ENCODE data around the gene PPM1F. TPM values are rescaled to one million over a fixed set of nuclear protein-coding genes. Genes with fewer than 3 reads are reported as not detected.

Gene PPM1F
- total RNA-seq, 1 experiment from 2014 or later: 45.9 TPM

DNA sequence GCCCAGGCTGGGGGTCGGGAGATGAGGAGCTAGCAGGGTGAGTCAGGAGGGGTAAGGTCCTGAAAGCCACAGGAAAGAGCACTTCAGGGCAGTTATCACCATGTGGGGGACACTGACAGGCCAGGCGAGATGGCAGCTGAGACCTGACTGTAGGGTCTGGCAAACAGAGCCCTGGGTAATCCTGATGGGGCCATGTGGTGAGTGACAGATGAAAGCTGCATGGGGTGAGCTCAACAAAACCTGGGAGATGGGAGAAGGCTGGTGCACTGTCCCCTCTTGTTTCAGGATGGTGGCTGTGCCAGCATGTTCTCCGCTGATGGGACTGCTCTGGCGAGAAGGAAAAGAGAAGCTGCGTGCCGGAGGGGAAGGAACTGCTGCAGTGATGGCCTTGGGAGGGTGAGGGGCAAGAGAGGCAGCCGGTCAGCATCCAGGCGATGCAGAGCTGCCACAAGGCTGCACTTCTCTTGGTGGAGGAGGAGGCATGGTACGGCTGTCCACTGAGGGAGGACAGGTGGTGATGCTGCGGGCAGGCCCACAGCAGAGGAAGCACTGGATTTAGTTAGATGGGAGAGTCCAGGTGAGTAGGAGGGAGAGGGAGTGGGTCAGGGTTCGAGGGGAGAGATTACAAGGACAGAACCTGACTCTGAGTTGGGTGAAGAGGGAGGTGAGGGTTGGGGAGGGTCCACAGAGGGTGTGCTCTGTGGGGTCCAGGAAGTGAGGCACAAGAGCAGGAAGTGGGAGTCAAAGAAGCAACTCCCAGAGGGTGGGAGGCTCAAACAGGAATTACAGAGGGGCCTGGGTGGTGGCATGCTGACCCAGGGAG is 26.1 kb upstream of the PPM1F start:
- DNase-seq (ENCODE audit: low read depth): no peak
- in situ Hi-C loops (cut with HindIII; ENCODE audit: low pct_unique_long_range_greater_than_20kb, low sequenced_read_pairs): no loop called here

GRCh38 chr22:21977814-21978213 is 25.2 kb upstream of the PPM1F start:
- in situ Hi-C loops (cut with HindIII; ENCODE audit: low pct_unique_long_range_greater_than_20kb, low sequenced_read_pairs): no loop called here
- DNase-seq (ENCODE audit: low read depth): no peak

GRCh38 chr22:21975854-21976345 is 23.3 kb upstream of the PPM1F start:
- DNase-seq (ENCODE audit: low read depth): no peak
- in situ Hi-C loops (cut with HindIII; ENCODE audit: low pct_unique_long_range_greater_than_20kb, low sequenced_read_pairs): no loop called here

- in situ Hi-C loops (cut with HindIII; ENCODE audit: low pct_unique_long_range_greater_than_20kb, low sequenced_read_pairs): no loop called here
- no peak for DNase-seq (ENCODE audit: low read depth)
Observed at GRCh38 chr22:21975273-21975672, 22.6 kb upstream of the PPM1F start.

DNA sequence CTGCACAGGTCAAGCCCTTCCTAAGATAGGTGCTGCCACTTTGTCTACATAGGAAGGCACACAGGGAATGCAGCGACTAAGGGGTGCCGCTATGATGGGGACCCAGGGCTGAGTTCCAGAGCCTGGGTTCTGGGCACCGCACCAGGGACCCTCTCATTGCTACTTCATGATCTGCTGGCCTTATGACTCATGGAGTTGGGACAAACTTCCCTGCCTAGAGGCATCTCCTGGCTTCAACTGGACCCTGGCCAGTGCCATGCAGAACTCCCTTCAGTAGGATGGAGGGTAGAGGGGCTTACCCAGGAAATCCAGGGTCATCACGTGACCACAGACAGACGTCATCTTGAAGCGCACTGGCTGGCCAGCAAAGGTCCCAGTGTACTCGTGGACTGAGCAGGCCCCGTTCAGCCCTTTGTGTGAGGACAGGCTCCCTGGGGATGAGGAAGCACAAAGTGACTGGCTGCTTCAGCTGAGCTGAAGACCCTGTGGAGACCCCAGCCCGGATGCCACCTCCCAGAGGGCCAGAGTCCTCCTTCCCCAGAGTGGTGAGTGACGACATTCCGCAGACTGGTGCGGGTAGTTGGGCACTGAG is 21.5 kb upstream of the PPM1F start:
- in situ Hi-C loops (cut with HindIII; ENCODE audit: low pct_unique_long_range_greater_than_20kb, low sequenced_read_pairs): no loop called here
- no peak for DNase-seq (ENCODE audit: low read depth)

DNA sequence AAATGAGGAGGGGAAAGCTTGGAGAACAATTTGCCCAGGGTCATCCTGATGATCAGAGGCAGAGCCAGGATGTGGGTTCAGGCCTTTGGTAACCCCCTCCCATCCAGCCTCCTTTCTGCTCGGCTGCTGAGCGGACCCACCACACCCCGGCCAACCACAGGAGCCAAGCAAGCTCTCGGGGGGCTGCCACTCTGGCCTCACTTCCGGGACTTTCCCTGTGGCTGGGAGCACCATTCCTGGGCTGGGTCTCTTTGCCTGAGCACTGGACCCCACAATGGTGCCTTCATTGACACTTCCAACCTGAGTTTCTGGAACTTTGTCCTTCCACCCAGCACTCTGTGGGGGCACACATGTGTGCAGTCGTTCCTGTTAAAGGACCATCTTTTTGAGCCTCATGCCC is 20.2 kb upstream of the PPM1F start:
- in situ Hi-C loops (cut with HindIII; ENCODE audit: low pct_unique_long_range_greater_than_20kb, low sequenced_read_pairs): no loop called here
- no peak for DNase-seq (ENCODE audit: low read depth)

GRCh38 chr22:21972293-21972779 is 19.7 kb upstream of the PPM1F start:
- DNase-seq (ENCODE audit: low read depth): no peak
- in situ Hi-C loops (cut with HindIII; ENCODE audit: low pct_unique_long_range_greater_than_20kb, low sequenced_read_pairs): no loop called here

- in situ Hi-C loops (cut with HindIII; ENCODE audit: low pct_unique_long_range_greater_than_20kb, low sequenced_read_pairs): no loop called here
- no peak for DNase-seq (ENCODE audit: low read depth)
Observed at GRCh38 chr22:21971858-21972275, 19.2 kb upstream of the PPM1F start.

- no peak for DNase-seq (ENCODE audit: low read depth)
- in situ Hi-C loops (cut with HindIII; ENCODE audit: low pct_unique_long_range_greater_than_20kb, low sequenced_read_pairs): no loop called here
Observed at GRCh38 chr22:21970800-21971617, 18.4 kb upstream of the PPM1F start.

GRCh38 chr22:21970037-21970799 is 17.6 kb upstream of the PPM1F start:
- in situ Hi-C loops (cut with HindIII; ENCODE audit: low pct_unique_long_range_greater_than_20kb, low sequenced_read_pairs): no loop called here

GRCh38 chr22:21968452-21969129 is 15.9 kb upstream of the PPM1F start:
- in situ Hi-C loops (cut with HindIII; ENCODE audit: low pct_unique_long_range_greater_than_20kb, low sequenced_read_pairs): no loop called here
- DNase-seq (ENCODE audit: low read depth): no peak

More at GRCh38 chr22:21970037-21970799, 17.6 kb upstream of the PPM1F start:
- DNase-seq (ENCODE audit: low read depth): no peak

GRCh38 chr22:21967693-21968271 is 15.1 kb upstream of the PPM1F start:
- in situ Hi-C loops (cut with HindIII; ENCODE audit: low pct_unique_long_range_greater_than_20kb, low sequenced_read_pairs): no loop called here

GRCh38 chr22:21966643-21967516 is 14.2 kb upstream of the PPM1F start:
- in situ Hi-C loops (cut with HindIII; ENCODE audit: low pct_unique_long_range_greater_than_20kb, low sequenced_read_pairs): no loop called here
- DNase-seq (ENCODE audit: low read depth): no peak

More at GRCh38 chr22:21967693-21968271, 15.1 kb upstream of the PPM1F start:
- DNase-seq (ENCODE audit: low read depth): no peak

DNA sequence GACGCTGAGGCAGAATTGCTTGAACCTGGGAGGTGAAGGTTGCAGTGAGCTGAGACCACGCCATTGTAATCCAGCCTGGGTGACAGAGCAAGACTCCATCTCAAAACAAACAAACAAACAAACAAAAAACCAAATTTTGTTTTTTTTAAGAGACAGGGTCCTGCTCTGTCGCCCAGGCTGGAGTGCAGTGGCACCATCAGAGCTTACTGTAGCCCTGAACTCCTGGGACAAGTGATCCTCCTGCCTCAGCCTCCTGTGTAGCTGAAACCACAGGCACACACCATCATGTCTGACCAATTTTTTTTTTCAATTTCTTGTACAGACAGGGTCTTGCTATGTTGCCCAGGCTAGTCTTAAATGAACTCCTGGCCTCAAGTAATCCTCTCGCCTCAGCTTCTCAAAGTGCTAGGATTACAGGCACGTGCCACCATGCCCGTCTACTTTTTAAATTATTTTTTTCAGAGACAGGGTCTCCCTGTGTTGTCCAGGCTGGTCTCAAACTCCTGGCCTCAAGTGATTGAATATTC is 13.2 kb upstream of the PPM1F start:
- DNase-seq (ENCODE audit: low read depth): no peak
- in situ Hi-C loops (cut with HindIII; ENCODE audit: low pct_unique_long_range_greater_than_20kb, low sequenced_read_pairs): no loop called here

DNA sequence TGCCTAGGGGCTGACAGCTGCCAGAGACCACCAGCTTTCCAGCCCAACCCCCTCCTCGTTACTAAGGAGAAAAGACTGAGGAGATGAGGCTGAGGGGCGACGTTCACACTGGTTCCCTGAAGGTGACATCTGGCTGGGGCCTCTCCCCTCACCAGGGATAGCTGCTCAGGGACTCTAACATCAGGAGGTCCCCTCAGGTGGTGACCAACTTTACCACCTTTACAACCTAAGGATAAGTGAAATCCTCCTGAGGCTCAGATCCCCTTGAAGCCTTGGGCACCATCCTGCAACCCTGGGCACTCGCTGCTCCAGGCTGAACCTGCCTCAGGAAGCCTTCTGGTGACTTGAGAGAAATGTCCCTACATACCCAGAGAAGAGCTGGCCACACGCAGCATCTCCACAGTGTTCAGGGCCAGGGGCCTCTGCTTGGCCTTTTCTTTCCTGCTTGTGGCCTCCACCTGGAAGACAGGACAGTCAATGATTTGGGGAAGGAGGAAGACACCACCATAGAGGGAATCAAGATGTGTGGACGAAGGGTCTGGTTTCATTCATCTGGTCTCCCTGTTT is 12.4 kb upstream of the PPM1F start:
- no peak for DNase-seq (ENCODE audit: low read depth)
- in situ Hi-C loops (cut with HindIII; ENCODE audit: low pct_unique_long_range_greater_than_20kb, low sequenced_read_pairs): no loop called here

- in situ Hi-C loops (cut with HindIII; ENCODE audit: low pct_unique_long_range_greater_than_20kb, low sequenced_read_pairs): no loop called here
Observed at GRCh38 chr22:21964234-21964633, 11.6 kb upstream of the PPM1F start.

More at GRCh38 chr22:21964234-21964633, 11.6 kb upstream of the PPM1F start:
- no peak for DNase-seq (ENCODE audit: low read depth)

Measured in Caki2 (cell line).